Adrenal gland (tissue), 5 donors: ENCODE measurements around the gene PLXNC1.

ENCODE experiments used
- CTCF ChIP-seq, 6 experiments: fragments of 450-650 bp in 4 of 6; fragments of 200-600 bp in 2 of 6; sonication (generic) in 1 of 6; IDR thresholded peaks; 1 replicate in 5 of 6; 2 replicates in 1 of 6; pipeline versions ENCODE4 v1.5.1 to v1.8.0; 2016 to 2021; ENCODE audit warnings: antibody characterized with exemption in 6 of 6, mild to moderate bottlenecking in 2 of 6, moderate library complexity in 1 of 6
- POLR2A ChIP-seq, 2 donors: fragments of 450-650 bp; IDR thresholded peaks; one replicate each; pipeline ENCODE4 v1.6.1; 2017; ENCODE audit warnings: antibody characterized with exemption in 2 of 2, mild to moderate bottlenecking in 2 of 2, moderate library complexity in 1 of 2
- donor health status: DM: no; HTN: no; CAD: no.

DNA sequence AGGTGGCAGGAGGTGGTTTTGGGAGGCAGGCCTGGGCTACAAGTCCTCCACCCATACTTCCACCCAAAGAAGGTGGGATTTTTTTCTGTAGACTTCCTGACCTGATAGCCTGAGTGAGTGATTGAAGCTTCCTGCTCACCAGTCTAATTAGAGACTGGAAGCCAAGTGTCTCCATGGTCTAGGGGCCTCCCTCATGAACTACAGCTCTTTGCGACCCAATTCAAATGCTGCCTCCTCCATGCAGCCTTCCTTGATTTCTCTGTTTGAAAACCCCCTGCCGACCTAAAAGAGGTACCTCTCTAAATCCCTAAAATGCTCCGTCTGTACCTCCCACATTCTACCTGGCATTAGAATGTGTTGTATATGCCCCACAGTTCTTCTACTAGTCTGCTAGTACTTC lies 124.9 kb downstream of the PLXNC1 start:
- TF ChIP-seq POLR2A (IDR thresholded peaks at IDR 0.05) = no peak
- no peak for TF ChIP-seq CTCF (IDR thresholded peaks at IDR 0.05)
